Right ventricle myocardium inferior (tissue), 1 donor: ENCODE data around the gene TAS1R1. TPM values are rescaled to one million over a fixed set of nuclear protein-coding genes. Genes with fewer than 3 reads are reported as not detected.

Experiments used
- ATAC-seq: fragments of 200-7000 bp; cut with Tn5 transposase; one replicate; pipeline ENCODE4 v1.9.1; 2020; ENCODE audit warnings: mild to moderate bottlenecking, moderate library complexity
- DNase-seq: peaks from one replicate; pipeline ENCODE4 v3.0.0; 2021; ENCODE audit errors: missing footprints
- intact Hi-C: fragments of 100-400 bp; cut with DNase I; formaldehyde crosslinking; loops from one replicate; pipeline ENCODE4 v1.11.0; 2022
- total RNA-seq: library from RNA; stranded (reverse); fragmentation: NEBNext Ultra II Directional; extraction: Animal tissue kit (Norgen Biotek cat#: 25700); gene quantifications from one replicate; pipeline ENCODE4 v1.2.1, GENCODE V29; 2021
- donor health status: DM: no; HTN: yes; CAD: no; lungs with severe emphysema.

TAS1R1 gene
- total RNA-seq, 1 donor from 2014 or later = not detected

DNA sequence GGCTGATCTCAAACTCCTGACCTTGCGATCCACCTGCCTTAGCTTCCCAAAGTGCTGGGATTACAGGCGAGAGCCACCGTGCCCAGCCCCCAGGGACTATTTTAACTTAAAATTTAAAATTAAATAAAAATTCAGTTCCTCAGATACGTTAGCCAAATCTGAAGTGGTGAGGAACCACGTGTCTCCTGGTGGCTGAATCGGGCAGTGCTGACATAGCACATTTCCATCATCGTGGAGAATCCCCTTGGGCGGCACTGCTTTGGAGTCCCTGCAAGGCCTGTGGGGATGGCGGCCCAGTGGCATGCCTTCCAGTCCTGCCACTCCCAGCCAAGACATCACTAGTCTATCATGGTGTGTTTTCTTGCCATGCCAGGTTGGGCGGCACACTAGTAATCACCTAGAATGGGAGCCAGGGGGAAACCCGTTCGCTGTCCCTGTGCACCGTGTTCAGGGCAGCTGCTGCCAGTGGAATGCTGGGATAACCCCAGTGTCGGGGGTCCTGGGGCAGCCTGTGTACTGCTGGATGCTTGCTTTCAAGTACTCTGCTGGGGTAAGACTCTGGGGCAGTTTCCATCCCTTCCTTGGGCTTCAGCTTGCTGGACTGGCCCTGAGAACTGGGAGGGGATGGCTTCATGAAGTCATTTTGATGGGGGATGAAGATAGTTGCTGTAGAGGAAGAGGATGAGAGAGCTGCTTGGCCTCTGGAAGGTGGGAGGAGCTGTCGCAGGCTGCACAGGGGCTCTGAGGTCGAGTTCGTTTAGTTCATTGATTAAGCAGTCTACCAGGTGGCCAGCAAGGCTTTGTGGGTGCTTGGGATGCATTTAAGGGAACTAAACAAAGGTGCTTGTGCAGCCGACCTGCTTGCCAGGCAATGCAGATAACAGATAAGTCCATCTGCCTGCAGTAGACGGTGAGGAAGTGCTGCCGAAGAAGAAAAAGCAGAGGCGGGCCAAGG is 29.3 kb downstream of the TAS1R1 start:
- no peak for ATAC-seq
- intact Hi-C loops = no loop called here
- no peak for DNase-seq

DNA sequence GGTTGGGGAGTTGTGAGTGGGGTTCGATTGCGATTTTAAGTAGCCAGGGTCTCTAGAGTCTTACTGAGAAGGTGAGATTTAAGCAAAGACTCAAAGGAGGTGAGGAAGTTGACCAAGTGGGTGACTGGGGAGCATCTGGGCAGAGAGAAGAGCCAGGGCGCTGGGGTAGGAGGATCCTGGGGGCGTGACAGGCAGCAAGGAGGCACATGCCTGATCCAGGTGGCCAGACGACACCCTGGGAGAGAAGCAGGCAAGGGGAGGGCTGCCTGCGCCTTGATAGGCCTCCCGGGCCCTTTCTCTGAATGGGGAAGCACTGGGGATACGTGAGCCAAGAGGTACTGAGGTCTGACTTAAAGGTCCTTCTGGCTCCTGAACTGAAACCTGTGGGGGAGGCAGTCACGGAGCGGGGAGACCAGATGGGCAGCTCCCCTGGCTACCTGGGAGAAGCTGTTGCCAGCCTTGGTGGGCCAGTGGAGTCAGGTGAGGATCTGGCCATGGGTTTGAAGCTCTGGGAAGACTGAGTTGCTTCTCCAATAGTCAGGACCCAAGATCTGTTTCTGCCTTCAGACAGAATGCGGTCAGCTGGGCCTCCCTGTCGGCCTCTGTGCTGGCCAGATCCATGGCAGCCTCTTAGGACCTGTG is 30.1 kb downstream of the TAS1R1 start:
- intact Hi-C loops = no loop called here
- DNase-seq = no peak
- no peak for ATAC-seq

GRCh38 chr1:6585841-6586240 is 30.7 kb downstream of the TAS1R1 start:
- DNase-seq (no peak), ATAC-seq (no peak)
- intact Hi-C loops = no loop called here

DNA sequence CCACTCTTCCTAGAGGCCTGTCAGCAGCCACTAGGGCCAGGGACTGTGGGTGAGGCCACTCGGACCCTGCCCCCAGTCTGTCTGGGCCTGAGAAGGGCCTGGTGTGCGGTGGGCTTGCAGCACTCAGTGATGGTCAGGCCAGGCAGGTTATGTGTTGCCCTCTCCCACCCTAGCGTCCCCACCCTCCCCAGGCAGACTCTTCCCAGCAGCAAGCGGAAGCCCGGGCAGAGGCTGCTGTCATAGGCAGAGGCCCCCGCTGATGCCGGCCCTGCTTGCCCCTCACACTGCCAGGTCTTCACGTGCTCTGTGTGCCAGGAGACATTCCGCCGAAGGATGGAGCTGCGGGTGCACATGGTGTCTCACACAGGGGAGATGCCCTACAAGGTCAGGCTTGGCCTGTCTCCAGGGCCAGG is 31.3 kb downstream of the TAS1R1 start:
- intact Hi-C loops = no loop called here
- no peak for DNase-seq

GRCh38 chr1:6587261-6588005 is 32.3 kb downstream of the TAS1R1 start:
- intact Hi-C loops = no loop called here
- ATAC-seq (peak; percentile 79), DNase-seq (peak; percentile 87)

More for the DNA sequence above, 31.3 kb downstream of the TAS1R1 start:
- ATAC-seq = peak; percentile 19

DNA sequence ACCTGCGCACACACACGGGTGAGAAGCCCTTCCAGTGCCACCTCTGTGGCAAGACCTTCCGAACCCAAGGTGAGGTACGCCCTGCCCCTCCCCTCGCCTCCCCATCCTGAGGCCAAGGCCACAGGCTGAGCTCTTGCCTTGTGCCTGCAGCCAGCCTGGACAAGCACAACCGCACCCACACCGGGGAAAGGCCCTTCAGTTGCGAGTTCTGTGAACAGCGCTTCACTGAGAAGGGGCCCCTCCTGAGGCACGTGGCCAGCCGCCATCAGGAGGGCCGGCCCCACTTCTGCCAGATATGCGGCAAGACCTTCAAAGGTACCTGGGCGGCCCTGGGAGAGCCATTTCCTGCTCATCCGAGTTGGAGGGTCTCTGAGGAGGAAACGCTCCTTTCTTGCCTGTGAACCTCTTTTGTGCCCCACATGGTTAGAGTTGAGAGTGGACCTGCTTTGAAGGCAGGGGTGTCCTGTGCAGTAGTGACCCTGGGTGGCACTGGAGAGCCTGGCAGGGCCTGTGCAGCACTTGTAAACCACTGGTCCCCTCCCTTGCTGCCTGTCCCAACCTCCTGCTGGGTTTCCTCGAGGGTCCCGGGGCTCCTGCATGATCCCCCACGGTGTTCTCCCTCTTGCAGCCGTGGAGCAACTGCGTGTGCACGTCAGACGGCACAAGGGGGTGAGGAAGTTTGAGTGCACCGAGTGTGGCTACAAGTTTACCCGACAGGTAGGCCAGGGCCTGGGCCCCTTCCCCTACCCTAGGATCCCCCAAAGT is 33.2 kb downstream of the TAS1R1 start:
- no peak for DNase-seq
- intact Hi-C loops = no loop called here
- no peak for ATAC-seq

- intact Hi-C loops = no loop called here
- no peak for DNase-seq
- ATAC-seq = no peak
These were observed 33.9 kb downstream of the TAS1R1 start for GRCh38 chr1:6588893-6589520.

- DNase-seq (no peak), ATAC-seq (no peak)
- intact Hi-C loops = no loop called here
These were observed 34.9 kb downstream of the TAS1R1 start for GRCh38 chr1:6590046-6590445.

DNA sequence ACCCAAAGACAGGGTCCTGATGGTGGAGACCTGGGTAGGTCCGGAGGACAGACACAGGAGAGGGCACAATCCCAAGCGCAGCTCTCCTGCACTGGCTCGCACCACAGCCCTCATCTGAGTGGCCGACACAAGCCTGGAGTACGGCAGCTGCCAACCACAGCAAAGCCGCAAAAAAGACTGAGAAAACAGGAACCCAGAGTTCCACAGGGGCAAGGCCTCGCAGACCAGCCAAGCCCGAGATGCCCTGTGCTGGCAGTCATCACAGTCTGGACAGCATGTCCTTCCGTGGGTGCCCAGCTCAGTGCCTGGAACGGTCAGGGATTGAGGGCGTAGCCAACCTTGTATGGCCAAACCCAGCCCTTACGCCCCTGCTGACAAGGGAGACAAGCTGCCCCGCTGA is 36.1 kb downstream of the TAS1R1 start:
- intact Hi-C loops = no loop called here
- ATAC-seq (peak; percentile 12), DNase-seq (peak; percentile 73)

- ATAC-seq (no peak), DNase-seq (no peak)
- intact Hi-C loops = no loop called here
These were observed 36.5 kb downstream of the TAS1R1 start for GRCh38 chr1:6591644-6592043.

DNA sequence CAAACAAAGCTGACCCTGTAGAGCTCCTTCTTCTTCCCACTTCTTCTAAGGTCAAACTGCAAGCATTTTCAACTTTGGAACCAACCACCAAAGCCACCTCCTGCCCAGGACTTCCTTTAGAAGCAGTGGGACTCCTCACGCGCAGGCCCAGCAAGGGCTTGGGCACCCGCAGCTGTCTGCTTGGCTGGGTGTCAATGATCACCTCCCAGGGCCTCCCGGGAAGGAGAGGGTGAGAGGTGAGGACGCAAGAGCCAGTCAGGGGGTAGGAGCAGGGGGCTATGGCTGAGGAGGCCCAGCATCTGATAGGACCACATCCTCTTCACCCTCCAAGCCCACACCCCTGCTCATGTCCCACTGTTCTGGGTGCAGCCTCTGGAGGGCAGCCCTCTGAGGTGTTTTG is 37.3 kb downstream of the TAS1R1 start:
- peak; percentile 9 for ATAC-seq
- intact Hi-C loops = no loop called here
- DNase-seq = peak; percentile 71

GRCh38 chr1:6592865-6593593 is 37.9 kb downstream of the TAS1R1 start:
- no peak for DNase-seq
- intact Hi-C loops = no loop called here
- ATAC-seq = no peak

DNA sequence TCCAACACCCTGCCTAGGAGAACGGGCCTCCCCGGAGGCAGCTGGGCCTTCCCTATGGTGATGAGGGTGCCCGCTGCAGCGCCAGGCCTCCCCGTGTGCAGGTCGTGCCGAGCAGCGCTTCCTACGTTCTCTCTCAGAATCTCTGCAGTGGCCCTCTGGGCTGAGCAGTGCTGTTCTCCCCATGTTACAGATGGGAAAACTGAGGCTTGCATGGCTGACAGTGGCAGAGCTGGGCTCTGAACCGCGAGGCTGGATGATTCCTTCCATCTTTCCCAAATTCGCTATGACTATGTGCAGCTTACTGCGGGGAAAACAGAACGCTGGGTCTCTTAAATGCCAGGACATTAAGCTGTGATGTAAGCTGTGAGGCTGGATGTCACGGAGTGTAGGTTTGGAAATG is 38.7 kb downstream of the TAS1R1 start:
- DNase-seq (no peak), ATAC-seq (no peak)

DNA sequence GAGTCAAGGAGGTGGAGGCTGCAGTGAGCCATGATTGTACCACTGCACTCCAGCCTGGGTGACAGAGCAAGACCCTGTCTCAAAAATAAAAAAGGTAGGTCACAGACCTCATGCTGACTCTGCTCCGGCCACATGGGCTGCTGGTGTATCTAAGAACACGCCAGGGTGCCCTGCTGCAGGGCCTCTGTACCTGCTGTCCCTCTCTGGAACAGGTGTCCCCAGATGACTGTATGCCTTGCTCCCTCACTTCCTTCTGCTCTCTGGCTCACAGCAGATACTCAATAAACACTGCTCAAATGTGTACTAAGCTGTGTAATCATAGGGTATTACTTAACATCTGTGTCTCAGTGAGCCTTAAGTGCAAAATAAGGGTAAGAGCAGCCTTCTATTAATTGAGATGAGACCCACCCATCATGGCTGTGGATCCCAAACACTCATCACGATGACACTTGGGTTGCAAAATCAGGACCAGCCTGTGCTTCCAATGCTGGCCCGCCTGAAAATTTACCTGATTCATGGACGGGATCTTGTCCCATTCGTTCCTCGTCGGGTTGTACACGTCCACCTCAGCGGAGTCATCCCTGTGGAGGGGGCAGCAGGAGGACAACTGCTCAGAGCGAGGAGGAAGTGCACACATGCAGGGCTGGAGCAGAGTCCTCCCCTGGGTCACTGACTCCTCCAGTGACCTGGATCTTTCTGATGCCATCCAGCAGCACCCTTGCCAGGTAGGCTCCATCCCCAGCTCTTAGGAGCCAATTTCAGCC is 40.1 kb downstream of the TAS1R1 start:
- ATAC-seq = no peak
- DNase-seq = no peak

More for the DNA sequence above, 38.7 kb downstream of the TAS1R1 start:
- intact Hi-C loops = no loop called here

DNA sequence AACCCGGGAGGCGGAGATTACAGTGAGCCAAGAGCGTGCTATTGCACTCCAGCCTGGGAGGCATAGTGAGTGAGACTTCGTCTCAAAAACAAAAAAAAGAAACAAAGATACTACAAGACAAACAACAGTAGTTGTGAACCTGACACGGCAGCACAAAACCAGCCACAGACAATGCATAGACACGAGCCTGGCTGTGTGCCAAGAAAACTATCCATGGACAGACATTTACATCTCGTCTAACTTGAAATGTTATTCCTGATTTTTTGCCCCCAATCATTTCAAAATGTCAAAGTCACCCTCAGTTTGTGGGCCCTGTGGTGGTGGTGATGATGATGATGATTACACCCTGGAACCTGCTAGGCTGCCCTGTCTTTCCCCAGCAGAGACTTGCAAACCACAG is 41.2 kb downstream of the TAS1R1 start:
- intact Hi-C loops = no loop called here
- DNase-seq (no peak), ATAC-seq (no peak)

More for the DNA sequence above, 40.1 kb downstream of the TAS1R1 start:
- intact Hi-C loops = no loop called here

DNA sequence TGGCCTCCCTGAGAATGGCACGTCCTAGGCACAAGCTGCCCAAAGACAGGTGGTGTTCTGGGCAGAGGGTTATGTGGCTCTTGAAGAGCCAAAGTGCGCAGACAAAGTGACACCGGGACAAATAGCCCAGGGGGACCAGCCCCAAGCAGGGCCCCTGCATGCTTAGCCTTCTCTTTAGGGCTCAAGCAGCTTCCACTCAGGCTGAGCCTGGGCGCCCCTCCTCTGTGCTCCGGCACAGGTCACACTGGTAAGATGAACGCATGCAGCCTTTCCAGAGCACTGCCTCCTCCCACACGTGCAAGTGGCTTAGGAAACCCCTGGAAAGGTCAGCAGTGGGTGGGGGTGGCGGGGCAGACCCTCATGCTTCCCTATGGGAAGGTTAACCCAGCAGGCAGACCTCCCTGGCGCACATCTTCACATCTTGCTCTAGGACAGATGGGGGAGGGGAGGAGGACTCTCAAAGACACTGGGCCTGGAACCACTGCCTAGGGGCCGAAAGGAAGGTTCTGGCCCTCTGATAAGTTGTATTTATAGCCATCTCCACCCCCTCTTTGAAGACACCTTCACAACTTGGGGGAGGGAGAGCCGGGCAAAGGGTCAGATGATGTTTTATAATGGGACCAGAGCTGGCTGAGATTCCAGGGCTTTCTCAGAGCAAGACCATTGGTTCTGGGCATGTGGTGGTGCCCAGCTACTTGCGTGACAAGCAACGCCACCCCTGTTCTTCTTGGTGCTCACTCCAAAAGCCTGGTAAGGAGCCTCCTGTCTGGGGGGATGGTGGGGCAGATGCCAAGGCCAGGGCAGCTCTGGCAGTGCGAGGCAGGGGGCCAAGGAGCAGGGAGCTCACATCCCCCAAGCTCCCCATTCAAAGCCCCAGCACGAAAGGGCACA is 42.0 kb downstream of the TAS1R1 start:
- intact Hi-C loops = no loop called here
- ATAC-seq (no peak), DNase-seq (peak; percentile 61)
